Ectodermal cell (in vitro differentiated cells): Measurements from ENCODE around the gene MAGIX.
"Not testable (repeated sequence)": the region's sequence is repeated elsewhere in the genome, so short reads cannot be mapped to it uniquely, and the experiment has no call there.

Experiments used
- H3K27ac ChIP-seq: 2 replicates; pipeline ENCODE4 v1.7.0; 2013; ENCODE audit warnings: mild to moderate bottlenecking, low read depth, low read length; ENCODE audit not compliant: insufficient read depth, poor library complexity, severe bottlenecking
- H3K27me3 ChIP-seq: 2 replicates; pipeline ENCODE4 v1.7.0; 2013; ENCODE audit warnings: mild to moderate bottlenecking, low read length; ENCODE audit not compliant: insufficient read depth, control insufficient read depth, poor library complexity, severe bottlenecking
- H3K36me3 ChIP-seq: one replicate; pipeline ENCODE4 v1.7.0; 2013; ENCODE audit warnings: low read length; ENCODE audit not compliant: control insufficient read depth, insufficient read depth
- H3K4me1 ChIP-seq: one replicate; pipeline ENCODE4 v1.7.0; 2013; ENCODE audit warnings: low read length; ENCODE audit not compliant: control insufficient read depth, insufficient read depth
- H3K4me3 ChIP-seq: 2 replicates; pipeline ENCODE4 v1.7.0; 2013; ENCODE audit warnings: low read depth, low read length, control low read depth; ENCODE audit not compliant: insufficient read depth
- H3K9me3 ChIP-seq: 2 replicates; pipeline ENCODE4 v1.7.0; 2013; ENCODE audit warnings: mild to moderate bottlenecking, low read length, moderate library complexity; ENCODE audit not compliant: control insufficient read depth
- WGBS, 2 experiments: methylation state at CpG; one replicate each; pipeline ENCODE4 v1.1.7; 2013; ENCODE audit warnings: missing lambda C conversion rate in 2 of 2; 5-methylcytosine and 5-hydroxymethylcytosine counted together

MAGIX gene

DNA sequence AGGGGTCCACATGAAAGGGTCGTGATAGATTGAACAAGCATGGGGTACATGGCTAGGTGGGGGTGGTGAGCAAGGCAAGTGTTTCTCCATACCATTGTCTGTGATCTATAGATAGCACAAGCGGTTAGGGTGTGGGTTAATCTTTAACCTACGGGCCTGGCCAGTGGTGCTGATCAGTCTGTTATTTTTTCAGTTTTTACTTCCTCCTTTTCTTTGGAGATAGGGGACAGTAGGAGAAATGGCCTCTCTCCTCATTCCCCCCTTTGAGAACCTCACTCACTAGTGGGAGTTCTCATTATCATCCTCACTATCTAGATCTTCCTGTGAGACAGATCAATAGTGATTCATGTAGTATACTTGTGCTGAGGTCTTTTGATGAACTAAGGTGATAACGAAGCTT, 22.8 kb upstream of the MAGIX start:
- WGBS, 2 experiments, result 88 to 92% methylated on average over 2 to 3 of the region's 4 CpGs
- no peaks in the 10 kb centered on the region for H3K36me3 ChIP-seq
- H3K4me1 ChIP-seq, result no peaks in the 10 kb centered on the region
- no peaks in the 10 kb centered on the region for H3K27me3 ChIP-seq
- H3K9me3 ChIP-seq, result no peaks in the 10 kb centered on the region
- H3K27ac ChIP-seq, result no peak overlapping the region
- no peak overlapping the region for H3K4me3 ChIP-seq

- not testable (repeated sequence) for H3K4me3 ChIP-seq, H3K27ac ChIP-seq, H3K4me1 ChIP-seq, H3K27me3 ChIP-seq, H3K36me3 ChIP-seq, H3K9me3 ChIP-seq
- 30 to 51% methylated on average over 6 to 8 of the region's 9 CpGs for WGBS, 2 experiments
These were observed 20.3 kb upstream of the MAGIX start for GRCh38 chrX:49142264-49142663.

GRCh38 chrX:49143154-49143553, 19.4 kb upstream of the MAGIX start:
- H3K27me3 ChIP-seq, H3K9me3 ChIP-seq, H3K36me3 ChIP-seq, H3K4me3 ChIP-seq, H3K27ac ChIP-seq, H3K4me1 ChIP-seq: not testable (repeated sequence)
- WGBS, 2 experiments, result 80 to 89% methylated on average over 6 to 7 of the region's 7 CpGs

- Histone ChIP-seq H3K4me3 (no peak overlapping the region), H3K27me3 (no peaks in the 10 kb centered on the region), H3K4me1 (no peaks in the 10 kb centered on the region), H3K27ac (no peak overlapping the region), H3K36me3 (no peaks in the 10 kb centered on the region), H3K9me3 (no peaks in the 10 kb centered on the region)
- 94 to 96% methylated on average over 7 to 8 of the region's 8 CpGs for WGBS, 2 experiments
These were observed 15.3 kb upstream of the MAGIX start for GRCh38 chrX:49147282-49147681.

GRCh38 chrX:49147936-49148335, 14.6 kb upstream of the MAGIX start:
- Histone ChIP-seq H3K27me3 (no peaks in the 10 kb centered on the region), H3K4me1 (no peaks in the 10 kb centered on the region), H3K9me3 (no peaks in the 10 kb centered on the region), H3K27ac (no peak overlapping the region), H3K4me3 (no peak overlapping the region), H3K36me3 (no peaks in the 10 kb centered on the region)
- WGBS, 2 experiments, result 95 to 96% methylated on average over 13 of the region's 13 CpGs

DNA sequence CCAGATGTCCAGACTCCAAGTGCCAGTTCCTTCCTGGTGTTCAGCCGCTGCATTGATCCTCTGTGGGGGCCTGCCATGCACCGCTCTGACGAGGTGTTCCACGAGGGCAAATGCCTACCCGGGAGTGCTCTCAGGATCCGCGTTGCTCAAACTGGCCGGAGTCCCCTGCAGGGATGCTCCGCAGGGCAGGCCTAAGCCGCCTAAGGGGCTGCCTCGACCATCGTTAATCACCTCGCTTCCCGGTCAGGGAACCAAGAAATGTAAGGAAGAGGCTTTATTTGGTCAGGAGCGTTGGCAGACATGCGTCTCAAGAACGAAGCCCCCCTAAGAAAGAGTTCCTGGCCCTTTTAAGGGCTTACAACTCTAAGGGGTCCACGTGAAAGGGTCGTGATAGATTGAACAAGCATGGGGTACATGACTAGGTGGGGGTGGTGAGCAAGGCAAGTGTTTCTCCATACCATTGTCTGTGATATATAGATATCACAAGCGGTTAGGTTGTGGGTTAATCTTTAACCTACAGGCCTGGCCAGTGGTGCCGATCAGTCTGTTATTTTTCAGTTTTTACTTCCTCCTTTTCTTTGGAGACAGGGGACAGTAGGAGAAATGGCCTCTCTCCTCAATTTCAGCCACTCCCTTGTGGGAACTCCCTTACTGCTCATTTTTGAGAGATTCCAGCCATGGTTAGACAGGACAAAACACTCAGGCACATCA, 14.0 kb upstream of the MAGIX start:
- H3K27me3 ChIP-seq, H3K4me1 ChIP-seq, H3K27ac ChIP-seq, H3K36me3 ChIP-seq, H3K9me3 ChIP-seq, H3K4me3 ChIP-seq: not testable (repeated sequence)
- 87 to 89% methylated on average over 20 to 21 of the region's 21 CpGs for WGBS, 2 experiments

- H3K9me3 ChIP-seq, H3K4me1 ChIP-seq, H3K27ac ChIP-seq, H3K27me3 ChIP-seq, H3K36me3 ChIP-seq, H3K4me3 ChIP-seq: not testable (repeated sequence)
- 93 to 96% methylated on average over 14 of the region's 14 CpGs for WGBS, 2 experiments
These were observed 13.3 kb upstream of the MAGIX start for GRCh38 chrX:49149291-49149690.

DNA sequence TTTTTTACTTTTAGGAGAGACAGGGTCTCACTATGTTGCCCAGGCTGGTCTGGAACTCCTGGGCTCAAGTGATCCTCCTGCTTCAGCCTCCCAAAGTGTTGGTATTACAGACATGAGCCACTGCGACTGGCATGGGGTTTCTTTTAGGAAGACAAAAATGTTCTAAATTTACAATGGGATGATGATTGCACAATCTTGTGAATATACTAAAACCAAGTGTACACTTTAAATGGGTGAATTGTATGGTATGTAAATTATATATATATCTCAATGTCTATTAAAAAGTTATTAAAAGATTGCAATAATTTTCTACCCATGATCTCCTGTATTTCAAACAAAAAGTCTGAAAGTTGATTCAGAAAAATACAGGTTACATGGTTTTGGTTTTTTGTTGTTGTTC, 9.1 kb upstream of the MAGIX start:
- H3K9me3 ChIP-seq, result no peaks in the 10 kb centered on the region
- H3K27ac ChIP-seq, result no peak overlapping the region
- 89% methylated on average over 1 of the region's 1 CpG; no CpG with 5 or more reads in 1 of the 2 experiments for WGBS, 2 experiments
- no peaks in the 10 kb centered on the region for H3K4me1 ChIP-seq
- H3K27me3 ChIP-seq, result no peaks in the 10 kb centered on the region
- no peak overlapping the region for H3K4me3 ChIP-seq
- H3K36me3 ChIP-seq, result no peaks in the 10 kb centered on the region

DNA sequence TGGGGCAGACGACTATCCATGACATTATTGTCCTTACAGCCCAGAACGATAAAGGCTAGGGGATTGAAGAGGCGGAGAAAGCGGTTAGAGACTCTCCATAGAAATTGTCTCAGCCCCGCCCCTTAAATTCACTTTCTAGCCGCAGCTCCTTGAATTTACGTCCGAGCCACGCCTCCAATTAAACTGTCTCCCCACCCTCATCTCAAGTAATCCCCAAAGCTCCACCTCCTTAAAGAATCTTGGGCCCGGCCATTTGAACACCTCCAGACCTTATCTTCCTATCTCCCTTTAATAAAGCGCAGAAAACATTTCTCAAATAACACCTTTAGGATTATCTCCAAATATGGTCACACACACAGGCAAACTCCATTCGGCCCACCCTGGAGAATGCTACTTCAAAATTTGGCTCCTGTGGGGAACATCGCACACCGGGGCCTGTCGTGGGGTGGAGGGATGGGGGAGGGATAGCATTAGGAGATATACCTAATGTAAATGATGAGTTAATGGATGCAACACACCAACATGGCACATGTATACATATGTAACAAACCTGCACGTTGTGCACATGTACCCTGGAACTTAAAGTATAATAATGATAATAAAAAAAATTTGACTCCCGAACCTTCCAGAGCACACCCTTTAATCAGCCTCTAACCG, 7.2 kb upstream of the MAGIX start:
- H3K27ac ChIP-seq, result peak overlapping the region; percentile 92
- peak overlapping the region; percentile 39 for H3K4me3 ChIP-seq
- WGBS, 2 experiments, result 4 to 6% methylated on average over 13 to 17 of the region's 18 CpGs

GRCh38 chrX:49155900-49156837, 6.4 kb upstream of the MAGIX start:
- WGBS, 2 experiments, result 11 to 13% methylated on average over 65 of the region's 65 CpGs
- peak overlapping the region; percentile 39 for H3K4me3 ChIP-seq
- no peaks in the 10 kb centered on the region for H3K27me3 ChIP-seq
- no peaks in the 10 kb centered on the region for H3K4me1 ChIP-seq
- H3K27ac ChIP-seq, result peak overlapping the region; percentile 92
- H3K9me3 ChIP-seq, result no peaks in the 10 kb centered on the region
- H3K36me3 ChIP-seq, result no peaks in the 10 kb centered on the region

More for the DNA sequence above, 7.2 kb upstream of the MAGIX start:
- no peaks in the 10 kb centered on the region for H3K27me3 ChIP-seq
- no peaks in the 10 kb centered on the region for H3K9me3 ChIP-seq
- H3K36me3 ChIP-seq, result no peaks in the 10 kb centered on the region
- H3K4me1 ChIP-seq, result no peaks in the 10 kb centered on the region
